Karpas-422 (cell line): ENCODE results near the gene TM4SF20. TPM values are rescaled to one million over a fixed set of nuclear protein-coding genes. Genes with fewer than 3 reads are reported as not detected.

Experiments used
- DNase-seq: peaks from one replicate; pipeline ENCODE4 v3.0.0-alpha.2; 2015
- H2AFZ ChIP-seq: fragments of 200-600 bp; sonication (generic); 2 replicates; pipeline ENCODE4 v1.6.1; 2014; ENCODE audit warnings: antibody characterized with exemption, low read length, mixed read lengths
- H3K27ac ChIP-seq: fragments of 200-600 bp; sonication (generic); 2 replicates; pipeline ENCODE4 v1.5.1; 2014; ENCODE audit warnings: mild to moderate bottlenecking, low read length, moderate library complexity
- H3K27me3 ChIP-seq: fragments of 200-600 bp; sonication (generic); 2 replicates; pipeline ENCODE4 v1.6.1; 2014; ENCODE audit warnings: low read length, mixed read lengths
- H3K36me3 ChIP-seq: fragments of 200-600 bp; sonication (generic); 2 replicates; pipeline ENCODE4 v1.6.1; 2014; ENCODE audit warnings: low read length, mixed read lengths; ENCODE audit not compliant: insufficient read depth
- H3K4me1 ChIP-seq: fragments of 200-600 bp; sonication (generic); 2 replicates; pipeline ENCODE4 v1.6.1; 2014; ENCODE audit warnings: mild to moderate bottlenecking, low read length, mixed read lengths
- H3K4me2 ChIP-seq: fragments of 200-600 bp; sonication (generic); 2 replicates; pipeline ENCODE4 v1.6.1; 2014; ENCODE audit warnings: low read length, low read depth, mild to moderate bottlenecking; ENCODE audit not compliant: poor library complexity, severe bottlenecking
- H3K4me3 ChIP-seq: fragments of 200-600 bp; sonication (generic); 2 replicates; pipeline ENCODE4 v1.5.1; 2014; ENCODE audit warnings: mild to moderate bottlenecking, antibody characterized with exemption, low read length, mixed read lengths
- H3K79me2 ChIP-seq: fragments of 200-600 bp; sonication (generic); 2 replicates; pipeline ENCODE4 v1.6.1; 2014; ENCODE audit warnings: mild to moderate bottlenecking, low read length, mixed read lengths
- H3K9ac ChIP-seq: fragments of 200-600 bp; sonication (generic); 2 replicates; pipeline ENCODE4 v1.6.0; 2014; ENCODE audit warnings: low read length
- H3K9me2 ChIP-seq: fragments of 200-600 bp; sonication (generic), shearing (Covaris generic); replicated peaks from 2 replicates; pipeline ENCODE4 v1.6.0; 2014; ENCODE audit warnings: mild to moderate bottlenecking, low read length, moderate library complexity; ENCODE audit not compliant: insufficient read depth
- H3K9me3 ChIP-seq: fragments of 300-700, 200-600 bp; sonication (generic); 2 replicates; pipeline ENCODE4 v1.6.1; 2014; ENCODE audit warnings: low read length, mixed read lengths
- H4K20me1 ChIP-seq: fragments of 200-600 bp; sonication (generic); 2 replicates; pipeline ENCODE4 v1.6.1; 2014; ENCODE audit warnings: mild to moderate bottlenecking, antibody characterized with exemption, low read length, low read depth; ENCODE audit not compliant: insufficient read depth
- total RNA-seq: library from RNA; depleted of rRNA; stranded (reverse); fragments of >200 nt; shearing (Covaris generic); gene quantifications from 2 replicates; pipeline ENCODE4 v1.2.3, GENCODE V29; 2014; ENCODE audit warnings: low replicate concordance

Gene TM4SF20
- total RNA-seq, 1 experiment from 2014 or later: not detected

GRCh38 chr2:227347117-227347516 lies 32.0 kb downstream of the TM4SF20 start:
- Histone ChIP-seq H3K27ac (no peak overlapping the region), H3K9ac (no peak overlapping the region), H2AFZ (no peak overlapping the region), H3K4me2 (no peak overlapping the region), H3K36me3 (peaks cover 51% of the 10 kb centered on the region), H3K27me3 (no peaks in the 10 kb centered on the region), H3K9me3 (no peaks in the 10 kb centered on the region), H3K4me1 (no peaks in the 10 kb centered on the region), H3K79me2 (peaks cover 8% of the 10 kb centered on the region; the same call in 1 of the 2 replicates), H3K4me3 (no peak overlapping the region), H3K9me2 (no peaks in the 10 kb centered on the region), H4K20me1 (no peaks in the 10 kb centered on the region)
- no peak for DNase-seq

DNA sequence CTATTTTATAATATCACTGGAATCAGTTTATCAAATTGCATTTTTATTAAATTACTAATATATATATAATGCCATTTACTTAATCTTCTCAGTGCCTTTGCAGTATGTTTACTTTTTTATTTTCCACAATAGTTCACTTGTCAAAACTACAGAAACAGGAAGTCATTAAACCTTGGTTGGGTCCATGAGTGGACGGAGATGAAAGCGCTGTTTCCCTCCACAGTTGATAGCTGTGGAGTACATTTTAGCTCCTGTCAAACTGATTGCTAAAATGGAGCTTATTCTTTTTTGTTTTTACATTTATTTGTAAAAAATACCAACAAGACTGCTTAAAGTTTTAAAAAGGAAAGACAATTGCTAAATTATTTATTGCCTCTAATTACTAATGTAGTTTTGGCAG lies 34.9 kb downstream of the TM4SF20 start:
- H3K9ac ChIP-seq: no peak overlapping the region
- no peak overlapping the region for H3K4me2 ChIP-seq
- no peak for DNase-seq
- H2AFZ ChIP-seq: no peak overlapping the region
- no peaks in the 10 kb centered on the region for H3K9me3 ChIP-seq
- no peak overlapping the region for H3K27ac ChIP-seq
- H4K20me1 ChIP-seq: no peaks in the 10 kb centered on the region
- H3K36me3 ChIP-seq: peaks cover 46% of the 10 kb centered on the region
- H3K79me2 ChIP-seq: peaks cover 8% of the 10 kb centered on the region; the same call in 1 of the 2 replicates
- no peak overlapping the region for H3K4me3 ChIP-seq
- H3K4me1 ChIP-seq: no peaks in the 10 kb centered on the region
- H3K27me3 ChIP-seq: no peaks in the 10 kb centered on the region
- no peaks in the 10 kb centered on the region for H3K9me2 ChIP-seq

- no peak overlapping the region for H3K4me2 ChIP-seq
- H2AFZ ChIP-seq: no peak overlapping the region
- H3K27me3 ChIP-seq: no peaks in the 10 kb centered on the region
- no peaks in the 10 kb centered on the region for H3K9me3 ChIP-seq
- no peak overlapping the region for H3K4me3 ChIP-seq
- H3K9me2 ChIP-seq: no peaks in the 10 kb centered on the region
- peaks cover 8% of the 10 kb centered on the region; the same call in 1 of the 2 replicates for H3K79me2 ChIP-seq
- no peak overlapping the region for H3K27ac ChIP-seq
- no peaks in the 10 kb centered on the region for H3K4me1 ChIP-seq
- peaks cover 26% of the 10 kb centered on the region; the same call in 1 of the 2 replicates for H3K36me3 ChIP-seq
- no peak for DNase-seq
- no peaks in the 10 kb centered on the region for H4K20me1 ChIP-seq
- no peak overlapping the region for H3K9ac ChIP-seq
These were observed 37.6 kb downstream of the TM4SF20 start for GRCh38 chr2:227341553-227341952.

- H2AFZ ChIP-seq: no peak overlapping the region
- H3K9me3 ChIP-seq: no peaks in the 10 kb centered on the region
- no peaks in the 10 kb centered on the region for H3K9me2 ChIP-seq
- H3K4me3 ChIP-seq: no peak overlapping the region
- no peaks in the 10 kb centered on the region for H3K27me3 ChIP-seq
- no peak for DNase-seq
- no peak overlapping the region for H3K9ac ChIP-seq
- H3K4me1 ChIP-seq: no peaks in the 10 kb centered on the region
- no peaks in the 10 kb centered on the region for H4K20me1 ChIP-seq
- peaks cover 12% of the 10 kb centered on the region; the same call in 1 of the 2 replicates for H3K79me2 ChIP-seq
- no peak overlapping the region for H3K4me2 ChIP-seq
- peaks cover 23% of the 10 kb centered on the region; the same call in 1 of the 2 replicates for H3K36me3 ChIP-seq
- H3K27ac ChIP-seq: no peak overlapping the region
These were observed 39.0 kb downstream of the TM4SF20 start for GRCh38 chr2:227340106-227340505.

GRCh38 chr2:227339098-227339599 lies 40.0 kb downstream of the TM4SF20 start:
- H3K9ac ChIP-seq: no peak overlapping the region
- H3K79me2 ChIP-seq: peaks cover 17% of the 10 kb centered on the region
- no peak overlapping the region for H3K4me2 ChIP-seq
- no peak overlapping the region for H3K27ac ChIP-seq
- no peaks in the 10 kb centered on the region for H3K9me3 ChIP-seq
- no peaks in the 10 kb centered on the region for H4K20me1 ChIP-seq
- H3K4me3 ChIP-seq: no peak overlapping the region
- no peaks in the 10 kb centered on the region for H3K9me2 ChIP-seq
- H3K27me3 ChIP-seq: no peaks in the 10 kb centered on the region
- no peaks in the 10 kb centered on the region for H3K4me1 ChIP-seq
- peaks cover 29% of the 10 kb centered on the region; the same call in 1 of the 2 replicates for H3K36me3 ChIP-seq
- H2AFZ ChIP-seq: no peak overlapping the region
- no peak for DNase-seq

DNA sequence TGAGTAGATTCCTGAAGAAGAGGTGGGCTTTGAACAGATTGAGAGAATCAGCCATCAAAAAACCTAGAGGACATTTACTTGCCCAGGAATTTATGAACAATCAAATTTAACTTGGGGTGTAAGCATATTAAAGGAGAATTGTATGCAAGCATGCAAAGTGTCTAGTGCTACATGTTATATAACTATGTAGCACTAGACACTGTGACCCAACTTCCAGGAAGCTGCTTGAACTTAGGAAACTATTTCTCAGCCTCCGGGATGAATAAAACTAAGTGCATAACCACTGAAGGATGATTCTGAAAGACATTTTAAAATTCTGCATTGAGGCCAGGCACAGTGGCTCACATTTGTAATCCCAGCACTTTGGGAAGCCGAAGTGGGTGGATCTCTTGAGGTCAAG lies 41.7 kb downstream of the TM4SF20 start:
- H3K27ac ChIP-seq: no peak overlapping the region
- peaks cover 38% of the 10 kb centered on the region; the same call in 1 of the 2 replicates for H3K36me3 ChIP-seq

DNA sequence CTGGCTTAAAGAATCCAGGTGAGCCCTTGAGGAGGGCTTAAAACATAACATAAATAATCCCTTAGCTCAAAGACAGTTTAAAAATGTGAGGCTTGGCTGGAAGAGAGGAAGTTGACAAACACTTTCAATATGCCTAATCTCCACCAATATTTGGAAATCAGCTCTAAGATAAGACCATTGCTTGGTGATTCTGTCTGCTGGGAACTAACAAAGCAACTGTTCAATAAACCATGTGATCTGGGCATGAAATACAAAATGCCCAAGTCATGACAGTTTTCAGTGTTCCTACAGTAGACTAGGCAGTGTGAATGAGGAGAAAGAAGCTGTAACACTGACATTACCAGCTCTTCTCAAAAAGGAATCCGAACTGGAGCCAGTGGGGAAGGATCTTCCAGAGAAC lies 43.4 kb downstream of the TM4SF20 start:
- no peak overlapping the region for H2AFZ ChIP-seq
- DNase-seq: no peak
- H3K4me2 ChIP-seq: no peak overlapping the region
- no peaks in the 10 kb centered on the region for H3K9me3 ChIP-seq
- no peaks in the 10 kb centered on the region for H3K9me2 ChIP-seq
- H3K27me3 ChIP-seq: no peaks in the 10 kb centered on the region
- H3K79me2 ChIP-seq: peaks cover 42% of the 10 kb centered on the region
- no peak overlapping the region for H3K27ac ChIP-seq
- peaks cover 46% of the 10 kb centered on the region; the same call in 1 of the 2 replicates for H3K36me3 ChIP-seq
- no peak overlapping the region for H3K4me3 ChIP-seq
- no peak overlapping the region for H3K9ac ChIP-seq
- no peaks in the 10 kb centered on the region for H4K20me1 ChIP-seq
- no peaks in the 10 kb centered on the region for H3K4me1 ChIP-seq

More for the DNA sequence above, 41.7 kb downstream of the TM4SF20 start:
- Histone ChIP-seq H3K9me2 (no peaks in the 10 kb centered on the region), H4K20me1 (no peaks in the 10 kb centered on the region), H3K79me2 (peaks cover 29% of the 10 kb centered on the region), H3K4me2 (no peak overlapping the region), H3K4me3 (no peak overlapping the region), H3K4me1 (no peaks in the 10 kb centered on the region), H3K27me3 (no peaks in the 10 kb centered on the region), H3K9me3 (no peaks in the 10 kb centered on the region), H3K9ac (no peak overlapping the region), H2AFZ (no peak overlapping the region)
- DNase-seq: no peak

GRCh38 chr2:227326783-227327182 lies 52.3 kb downstream of the TM4SF20 start:
- Histone ChIP-seq H3K4me3 (peak overlapping the region; percentile 90), H3K9me2 (no peaks in the 10 kb centered on the region; the same call in 1 of the 2 replicates), H3K36me3 (peaks cover 27% of the 10 kb centered on the region; the same call in 1 of the 2 replicates), H3K9ac (peak overlapping the region; percentile 90), H3K4me2 (peak overlapping the region; percentile 85), H3K9me3 (no peaks in the 10 kb centered on the region; the same call in 1 of the 2 replicates), H4K20me1 (no peaks in the 10 kb centered on the region), H3K79me2 (peaks cover 71% of the 10 kb centered on the region), H2AFZ (no peak overlapping the region), H3K4me1 (peaks cover 31% of the 10 kb centered on the region), H3K27ac (no peak overlapping the region), H3K27me3 (no peaks in the 10 kb centered on the region)
- DNase-seq: no peak
